ENCODE results near the gene TNNI3K. TPM values are rescaled to one million over a fixed set of nuclear protein-coding genes. Genes with fewer than 3 reads are reported as not detected.

The TNNI3K gene
- polyA plus RNA-seq, 1 donor (not counting 4 experiments of a cell fraction or from before 2014, with no cell fraction given), result 0.41 TPM

DNA sequence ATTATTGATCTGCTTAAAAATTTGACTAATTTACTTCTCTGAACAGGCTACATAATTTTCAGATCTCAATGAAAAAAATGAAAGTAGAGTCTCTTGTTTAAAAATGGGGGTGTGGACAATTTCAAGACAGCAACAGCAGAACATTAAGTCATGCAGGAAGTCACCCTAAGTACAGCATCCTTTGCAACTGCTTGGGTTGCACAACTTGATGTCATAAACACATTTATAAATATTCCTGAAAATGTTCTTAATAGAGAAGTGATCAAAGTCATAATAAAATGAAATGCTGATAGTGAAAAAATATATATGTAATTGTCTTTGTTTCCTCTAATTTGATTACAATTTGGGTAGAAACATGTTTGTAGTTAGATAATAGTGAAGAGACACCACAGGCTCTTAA, 79.3 kb downstream of the TNNI3K start:
- H3K27ac ChIP-seq (ENCODE audit: control insufficient read depth, insufficient read depth, low read length), result no peak overlapping the region
- H3K4me3 ChIP-seq (ENCODE audit: control insufficient read depth in 2 of 3, extremely low read depth in 1 of 3, insufficient read depth in 2 of 3, low read depth in 1 of 3, low read length in 3 of 3), result no peak overlapping the region
- DNase-seq (ENCODE audit: low read depth, low spot score), result no peak
- FAIRE-seq, result no peak
- no peak overlapping the region for H3K4me2 ChIP-seq (ENCODE audit: control insufficient read depth, extremely low read depth, insufficient read depth, low read depth, low read length)
- no peaks in the 10 kb centered on the region for H3K9me3 ChIP-seq (ENCODE audit: control insufficient read depth, low read depth, low read length)
- no peaks in the 10 kb centered on the region for H4K20me1 ChIP-seq (ENCODE audit: control insufficient read depth, extremely low read depth, insufficient read depth, low read length)
- dilution Hi-C loops (cut with MboI; ENCODE audit: extremely low pct_ligation_motif_present, low sequenced_read_pairs), result no loop called here
- no peaks in the 10 kb centered on the region for H3K9me1 ChIP-seq (ENCODE audit: control insufficient read depth, extremely low read depth, insufficient read depth, low read length)
- no peak overlapping the region for H3K9ac ChIP-seq (ENCODE audit: control insufficient read depth, extremely low read depth, insufficient read depth, low read length)
- no peak overlapping the region for H2AFZ ChIP-seq (ENCODE audit: control insufficient read depth, low read length)
- H3K79me2 ChIP-seq (ENCODE audit: control insufficient read depth, insufficient read depth, low read length), result no peaks in the 10 kb centered on the region
- no peaks in the 10 kb centered on the region for H3K4me1 ChIP-seq (ENCODE audit: control insufficient read depth, extremely low read depth, insufficient read depth, low read length)
- no peak for TF ChIP-seq EZH2 (IDR thresholded peaks at IDR 0.05; ENCODE audit: low read length)
- TF ChIP-seq, protein P1, sequence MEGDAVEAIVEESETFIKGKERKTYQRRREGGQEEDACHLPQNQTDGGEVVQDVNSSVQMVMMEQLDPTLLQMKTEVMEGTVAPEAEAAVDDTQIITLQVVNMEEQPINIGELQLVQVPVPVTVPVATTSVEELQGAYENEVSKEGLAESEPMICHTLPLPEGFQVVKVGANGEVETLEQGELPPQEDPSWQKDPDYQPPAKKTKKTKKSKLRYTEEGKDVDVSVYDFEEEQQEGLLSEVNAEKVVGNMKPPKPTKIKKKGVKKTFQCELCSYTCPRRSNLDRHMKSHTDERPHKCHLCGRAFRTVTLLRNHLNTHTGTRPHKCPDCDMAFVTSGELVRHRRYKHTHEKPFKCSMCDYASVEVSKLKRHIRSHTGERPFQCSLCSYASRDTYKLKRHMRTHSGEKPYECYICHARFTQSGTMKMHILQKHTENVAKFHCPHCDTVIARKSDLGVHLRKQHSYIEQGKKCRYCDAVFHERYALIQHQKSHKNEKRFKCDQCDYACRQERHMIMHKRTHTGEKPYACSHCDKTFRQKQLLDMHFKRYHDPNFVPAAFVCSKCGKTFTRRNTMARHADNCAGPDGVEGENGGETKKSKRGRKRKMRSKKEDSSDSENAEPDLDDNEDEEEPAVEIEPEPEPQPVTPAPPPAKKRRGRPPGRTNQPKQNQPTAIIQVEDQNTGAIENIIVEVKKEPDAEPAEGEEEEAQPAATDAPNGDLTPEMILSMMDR (optimal IDR thresholded peaks at IDR 0.05 in 1 of 3, IDR thresholded peaks at IDR 0.05 in 1 of 3, conservative IDR thresholded peaks at IDR 0.05 in 1 of 3; ENCODE audit: extremely low read depth in 1 of 3, insufficient read depth in 2 of 3, low read length in 3 of 3), result no peak
- H3K27me3 ChIP-seq (ENCODE audit: control insufficient read depth, extremely low read depth, insufficient read depth, low read length), result no peaks in the 10 kb centered on the region
- H3K36me3 ChIP-seq (ENCODE audit: control insufficient read depth in 2 of 2, extremely low read depth in 1 of 2, insufficient read depth in 2 of 2, low read length in 2 of 2), result no peaks in the 10 kb centered on the region

DNA sequence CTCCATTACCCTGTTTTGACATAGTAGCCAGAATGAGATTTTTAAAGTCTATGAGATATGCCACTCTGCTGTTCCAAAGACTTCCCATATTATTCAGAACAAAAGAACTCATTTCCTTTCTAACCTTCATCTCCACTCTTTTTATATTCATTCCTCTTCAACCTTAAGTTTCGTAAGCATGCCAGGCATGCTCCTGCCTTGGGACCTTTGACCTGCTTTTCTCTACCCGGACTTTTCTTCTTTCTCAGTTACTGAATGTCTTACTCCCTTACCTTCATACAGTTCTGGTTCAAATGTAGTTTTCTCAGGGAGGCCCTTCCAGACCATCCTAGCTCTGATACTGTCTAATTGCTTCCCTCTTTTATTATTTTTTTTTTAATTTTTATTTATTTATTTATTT, 81.1 kb downstream of the TNNI3K start:
- H3K27ac ChIP-seq (ENCODE audit: control insufficient read depth, insufficient read depth, low read length), result no peak overlapping the region
- no peak for FAIRE-seq
- no peak overlapping the region for H3K9ac ChIP-seq (ENCODE audit: control insufficient read depth, extremely low read depth, insufficient read depth, low read length)
- DNase-seq (ENCODE audit: low read depth, low spot score), result no peak
- H3K4me1 ChIP-seq (ENCODE audit: control insufficient read depth, extremely low read depth, insufficient read depth, low read length), result no peaks in the 10 kb centered on the region
- H3K79me2 ChIP-seq (ENCODE audit: control insufficient read depth, insufficient read depth, low read length), result no peaks in the 10 kb centered on the region
- no peaks in the 10 kb centered on the region for H3K36me3 ChIP-seq (ENCODE audit: control insufficient read depth in 2 of 2, extremely low read depth in 1 of 2, insufficient read depth in 2 of 2, low read length in 2 of 2)
- no peaks in the 10 kb centered on the region for H3K9me3 ChIP-seq (ENCODE audit: control insufficient read depth, low read depth, low read length)
- no peaks in the 10 kb centered on the region for H3K9me1 ChIP-seq (ENCODE audit: control insufficient read depth, extremely low read depth, insufficient read depth, low read length)
- no peaks in the 10 kb centered on the region for H4K20me1 ChIP-seq (ENCODE audit: control insufficient read depth, extremely low read depth, insufficient read depth, low read length)
- H3K27me3 ChIP-seq (ENCODE audit: control insufficient read depth, extremely low read depth, insufficient read depth, low read length), result no peaks in the 10 kb centered on the region
- dilution Hi-C loops (cut with MboI; ENCODE audit: extremely low pct_ligation_motif_present, low sequenced_read_pairs), result no loop called here
- no peak overlapping the region for H2AFZ ChIP-seq (ENCODE audit: control insufficient read depth, low read length)
- no peak overlapping the region for H3K4me2 ChIP-seq (ENCODE audit: control insufficient read depth, extremely low read depth, insufficient read depth, low read depth, low read length)
- H3K4me3 ChIP-seq (ENCODE audit: control insufficient read depth in 2 of 3, extremely low read depth in 1 of 3, insufficient read depth in 2 of 3, low read depth in 1 of 3, low read length in 3 of 3), result no peak overlapping the region
- TF ChIP-seq, protein P1 (optimal IDR thresholded peaks at IDR 0.05 in 1 of 3, IDR thresholded peaks at IDR 0.05 in 1 of 3, conservative IDR thresholded peaks at IDR 0.05 in 1 of 3; ENCODE audit: extremely low read depth in 1 of 3, insufficient read depth in 2 of 3, low read length in 3 of 3), result no peak
- no peak for TF ChIP-seq EZH2 (IDR thresholded peaks at IDR 0.05; ENCODE audit: low read length)
